OCI-LY7 (cell line): ENCODE results near the gene FBN1. TPM values are rescaled to one million over a fixed set of nuclear protein-coding genes. Genes with fewer than 3 reads are reported as not detected.

Experiments
- BruUV-seq: library from RNA; stranded (reverse); fragments of 400-500 nt; replicated peaks from 2 replicates; lab custom pipeline; 2021; lab: Mats Ljungman, UMichigan
- CTCF ChIA-PET: fragments of 300-600 bp; sonication (Branson Sonifier 250); formaldehyde crosslinking; loops from one replicate; lab custom pipeline; 2022; ENCODE audit warnings: antibody characterized with exemption; ENCODE audit not compliant: unreplicated experiment; lab: Charles Lee
- POLR2A ChIA-PET: fragments of 300-600 bp; sonication (Branson Sonifier 250); formaldehyde crosslinking; loops from one replicate; lab custom pipeline; 2022; ENCODE audit warnings: antibody characterized with exemption; lab: Charles Lee
- DNase-seq: peaks from one replicate; pipeline ENCODE4 v3.0.0-alpha.2; 2015; ENCODE audit warnings: low spot score
- H2AFZ ChIP-seq: fragments of 200-600 bp; sonication (generic), shearing (Covaris generic); 2 replicates; pipeline ENCODE4 v1.6.1; 2014; ENCODE audit warnings: mild to moderate bottlenecking, antibody characterized with exemption, low read length, moderate library complexity
- H3K27ac ChIP-seq: fragments of 200-600 bp; sonication (generic); 2 replicates; pipeline ENCODE4 v1.5.1; 2014; ENCODE audit warnings: mixed run types, low read depth, mild to moderate bottlenecking, moderate library complexity, low read length, inconsistent platforms; ENCODE audit not compliant: poor library complexity, severe bottlenecking
- H3K36me3 ChIP-seq: fragments of 200-600 bp; sonication (generic); 2 replicates; pipeline ENCODE4 v1.6.1; 2014; ENCODE audit warnings: mild to moderate bottlenecking, antibody characterized with exemption, low read length, moderate library complexity, mixed read lengths; ENCODE audit not compliant: insufficient read depth
- H3K4me1 ChIP-seq: fragments of 200-600 bp; sonication (generic); 2 replicates; pipeline ENCODE4 v1.5.1; 2014; ENCODE audit warnings: mild to moderate bottlenecking, low read length; ENCODE audit not compliant: insufficient read depth, poor library complexity, severe bottlenecking
- H3K4me2 ChIP-seq: fragments of 200-600 bp; sonication (generic); 2 replicates; pipeline ENCODE4 v1.6.1; 2014; ENCODE audit warnings: mild to moderate bottlenecking, low read length
- H3K4me3 ChIP-seq: fragments of 200-600 bp; sonication (generic); 2 replicates; pipeline ENCODE4 v1.5.1; 2014; ENCODE audit warnings: mild to moderate bottlenecking, low read depth, low read length; ENCODE audit not compliant: poor library complexity, severe bottlenecking
- H3K79me2 ChIP-seq: fragments of 200-600 bp; sonication (generic); 2 replicates; pipeline ENCODE4 v1.6.1; 2016; ENCODE audit warnings: low read depth, mild to moderate bottlenecking, low read length, moderate library complexity, mixed read lengths; ENCODE audit not compliant: insufficient read depth
- H3K9me2 ChIP-seq: fragments of 200-600 bp; sonication (generic); 2 replicates; pipeline ENCODE4 v1.6.1; 2016; ENCODE audit warnings: mild to moderate bottlenecking, low read length, mixed read lengths; ENCODE audit not compliant: insufficient read depth
- H3K9me3 ChIP-seq: fragments of 200-600 bp; sonication (generic); 2 replicates; pipeline ENCODE4 v1.6.1; 2014; ENCODE audit warnings: mild to moderate bottlenecking, mixed run types, low read length, mixed read lengths
- H4K20me1 ChIP-seq: fragments of 200-600 bp; sonication (generic); 2 replicates; pipeline ENCODE4 v1.6.1; 2014; ENCODE audit warnings: mild to moderate bottlenecking, antibody characterized with exemption, low read length, moderate library complexity, mixed read lengths; ENCODE audit not compliant: insufficient read depth
- CTCF ChIP-seq: fragments of 200-600 bp; sonication (generic); conservative IDR thresholded peaks from 2 replicates; pipeline ENCODE4 v1.5.1; 2014; ENCODE audit warnings: mild to moderate bottlenecking, antibody characterized with exemption, low read length, moderate library complexity, mixed read lengths
- EZH2phosphoT487 ChIP-seq: fragments of 200-600 bp; sonication (generic); IDR thresholded peaks from 2 replicates; pipeline ENCODE4 v1.6.1; 2018; ENCODE audit warnings: low read depth, borderline replicate concordance, mild to moderate bottlenecking, mixed run types, antibody characterized with exemption, low read length, moderate library complexity, mixed read lengths
- intact Hi-C: fragments of 100-400 bp; cut with micrococcal nuclease; formaldehyde crosslinking; loops from one replicate; pipeline ENCODE4 v1.10.0; 2022; ENCODE audit not compliant: unreplicated experiment
- total RNA-seq, 2 experiments: library from RNA; depleted of rRNA in 1 of 2; stranded (reverse); fragments of >200 nt in 1 of 2; shearing (Covaris generic) in 1 of 2; gene quantifications; 2 replicates each; pipeline ENCODE4 v1.2.3, GENCODE V29; 2014 to 2022

The FBN1 gene
- total RNA-seq, 2 experiments from 2014 or later, result 0.68 to 1.0 TPM

GRCh38 chr15:48407646-48408045 lies 237.9 kb downstream of the FBN1 start:
- POLR2A ChIA-PET, result interaction anchor here (1.1 kb wide), 1 partner anchor 36 kb away, joined by 3 read pairs; no protein-coding TSS in a partner anchor

GRCh38 chr15:48406911-48407310 lies 238.6 kb downstream of the FBN1 start:
- Histone ChIP-seq H3K27ac (no peak overlapping the region), H3K4me3 (no peak overlapping the region), H3K4me2 (no peak overlapping the region), H3K79me2 (no peaks in the 10 kb centered on the region), H4K20me1 (no peaks in the 10 kb centered on the region), H2AFZ (no peak overlapping the region), H3K4me1 (no peaks in the 10 kb centered on the region), H3K9me3 (no peaks in the 10 kb centered on the region), H3K9me2 (no peaks in the 10 kb centered on the region; the same call in 1 of the 2 replicates), H3K36me3 (no peaks in the 10 kb centered on the region)
- BruUV-seq, result no TSS peak
- intact Hi-C loops, result no loop called here
- DNase-seq, result no peak
- TF ChIP-seq EZH2phosphoT487 (no peak), CTCF (peak; percentile 49)
- ChIA-PET CTCF (no interaction called here), POLR2A (interaction anchor here (1.1 kb wide), 1 partner anchor 35 kb away, joined by 3 read pairs; no protein-coding TSS in a partner anchor)

More at GRCh38 chr15:48407646-48408045, 237.9 kb downstream of the FBN1 start:
- CTCF ChIA-PET, result no interaction called here
- Histone ChIP-seq H3K4me2 (no peak overlapping the region), H3K27ac (no peak overlapping the region), H3K4me3 (no peak overlapping the region), H3K9me2 (no peaks in the 10 kb centered on the region; the same call in 1 of the 2 replicates), H3K36me3 (no peaks in the 10 kb centered on the region), H2AFZ (no peak overlapping the region), H4K20me1 (no peaks in the 10 kb centered on the region), H3K79me2 (no peaks in the 10 kb centered on the region), H3K9me3 (no peaks in the 10 kb centered on the region), H3K4me1 (no peaks in the 10 kb centered on the region)
- intact Hi-C loops, result no loop called here
- no TSS peak for BruUV-seq
- TF ChIP-seq CTCF (no peak), EZH2phosphoT487 (no peak)
- no peak for DNase-seq

GRCh38 chr15:48406266-48406891 lies 239.1 kb downstream of the FBN1 start:
- DNase-seq, result no peak

More at GRCh38 chr15:48406266-48406891, 239.1 kb downstream of the FBN1 start:
- Histone ChIP-seq H3K4me3 (no peak overlapping the region), H3K4me1 (no peaks in the 10 kb centered on the region), H2AFZ (no peak overlapping the region), H3K27ac (no peak overlapping the region), H3K9me2 (no peaks in the 10 kb centered on the region; the same call in 1 of the 2 replicates), H3K36me3 (no peaks in the 10 kb centered on the region), H3K4me2 (no peak overlapping the region), H3K9me3 (no peaks in the 10 kb centered on the region), H3K79me2 (no peaks in the 10 kb centered on the region), H4K20me1 (no peaks in the 10 kb centered on the region)
- TF ChIP-seq CTCF (no peak), EZH2phosphoT487 (no peak)
- no TSS peak for BruUV-seq
- ChIA-PET CTCF (no interaction called here), POLR2A (no interaction called here)
- intact Hi-C loops, result no loop called here
